Activated naive CD8-positive, alpha-beta T cell treated with anti-CD3 and anti-CD28 coated beads, Interleukin-2, amount 10 ng/mL, durations not matched to agents 7 days and 5 days (primary cell): ENCODE results near the gene NPHS1. TPM values are rescaled to one million over a fixed set of nuclear protein-coding genes. Genes with fewer than 3 reads are reported as not detected.

ENCODE experiments used
- ATAC-seq: fragments of 150-1000 bp; cut with Tn5 transposase; one replicate; pipeline ENCODE4 v1.10.0; 2021; ENCODE audit warnings: low read depth, moderate library complexity
- POLR2A ChIA-PET: fragments of 350-600 bp; sonication (Branson Sonifier 250); formaldehyde crosslinking; loops from one replicate; lab custom pipeline; 2021; ENCODE audit warnings: antibody characterized with exemption; lab: Charles Lee
- DNase-seq: peaks from one replicate; pipeline ENCODE4 v3.0.0; 2021
- H3K27ac Mint-ChIP-seq: one replicate; pipeline ENCODE4 v1.8.0; 2022; ENCODE audit warnings: mild to moderate bottlenecking, mixed read lengths
- H3K27me3 Mint-ChIP-seq: one replicate; pipeline ENCODE4 v1.8.0; 2022; ENCODE audit warnings: mild to moderate bottlenecking, moderate library complexity, mixed read lengths
- H3K36me3 Mint-ChIP-seq: one replicate; pipeline ENCODE4 v1.8.0; 2021; ENCODE audit warnings: mild to moderate bottlenecking, mixed read lengths
- H3K4me1 Mint-ChIP-seq: one replicate; pipeline ENCODE4 v1.8.0; 2021; ENCODE audit warnings: mixed read lengths
- H3K4me3 Mint-ChIP-seq: one replicate; pipeline ENCODE4 v1.8.0; 2022; ENCODE audit warnings: mild to moderate bottlenecking, moderate library complexity, mixed read lengths
- H3K9me3 Mint-ChIP-seq: one replicate; pipeline ENCODE4 v1.8.0; 2021; ENCODE audit warnings: mixed read lengths
- total RNA-seq, 2 experiments: library from RNA; stranded (reverse); gene quantifications; one replicate each; pipeline ENCODE4 v1.2.3, GENCODE V29; 2021

The NPHS1 gene
- total RNA-seq, 2 experiments from 2014 or later = 0.40 TPM; not detected in 1

GRCh38 chr19:35856546-35857149 lies 4.3 kb upstream of the NPHS1 start, which contains the start of gene KIRREL2:
KIRREL2 (plus strand) TSS chr19:35856911; CDS start chr19:35857120, 209 bp downstream.
- peak within 1 kb of the TSS; percentile 64 for H3K27ac Mint-ChIP-seq
- ATAC-seq = peak; percentile 64
- POLR2A ChIA-PET = interaction anchor here (0.8 kb wide), 1 partner anchor 138 kb away, joined by 3 read pairs; no protein-coding TSS in a partner anchor

DNA sequence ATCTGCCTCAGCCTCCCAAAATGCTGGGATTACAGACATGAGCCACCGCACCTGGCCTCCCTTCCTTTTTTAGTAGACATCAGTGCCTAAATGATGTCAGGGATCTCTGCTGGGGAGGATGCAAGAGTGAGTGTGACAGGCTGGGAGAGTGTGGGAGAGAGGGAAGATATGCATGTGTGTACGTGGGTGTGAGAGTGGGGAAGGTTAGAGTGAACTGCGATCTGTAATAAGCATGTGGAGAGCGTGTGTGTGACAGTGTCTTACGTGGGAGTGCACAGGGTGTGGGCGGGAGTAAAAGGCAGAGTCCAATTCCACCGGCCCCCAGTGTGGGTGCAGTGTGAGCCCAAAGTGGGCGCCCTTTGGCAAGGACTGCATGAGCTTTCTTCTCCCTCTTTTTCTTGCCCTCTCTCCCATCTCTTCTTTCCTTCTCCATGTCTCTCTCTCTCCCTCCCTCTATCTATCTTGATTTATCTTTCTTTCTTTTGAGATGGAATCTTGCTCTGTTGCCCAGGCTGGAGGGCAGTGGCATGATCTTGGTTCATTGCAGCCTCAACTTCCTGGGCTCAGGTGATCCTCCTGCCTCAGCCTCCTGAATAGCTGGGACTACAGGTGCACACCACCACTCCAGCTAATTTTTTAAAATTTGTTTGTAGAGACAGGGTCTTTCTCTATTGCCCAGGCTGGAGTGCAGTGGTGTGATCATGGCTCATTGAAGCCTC lies 893 bp upstream of the NPHS1 start:
- Mint-ChIP-seq H3K36me3 (no peaks in the 10 kb centered on the region), H3K27me3 (peaks cover 48% of the 10 kb centered on the region), H3K9me3 (no peaks in the 10 kb centered on the region), H3K4me3 (no peak overlapping the region), H3K4me1 (peaks cover 7% of the 10 kb centered on the region), H3K27ac (no peak overlapping the region)
- ATAC-seq = no peak
- POLR2A ChIA-PET = interaction anchor here (0.7 kb wide), 1 partner anchor 92 kb away, joined by 5 read pairs; no protein-coding TSS in a partner anchor
- DNase-seq = no peak

More at GRCh38 chr19:35856546-35857149, 4.3 kb upstream of the NPHS1 start, which contains the start of gene KIRREL2:
- Mint-ChIP-seq H3K4me3 (peak within 1 kb of the TSS; percentile 86), H3K9me3 (no peaks in the 10 kb centered on the region), H3K27me3 (peaks cover 64% of the 10 kb centered on the region), H3K36me3 (no peaks in the 10 kb centered on the region), H3K4me1 (peaks cover 5% of the 10 kb centered on the region)
- DNase-seq = peak; percentile 74

- DNase-seq = no peak
- Mint-ChIP-seq H3K9me3 (no peaks in the 10 kb centered on the region), H3K27ac (peak overlapping the region; percentile 32), H3K27me3 (peaks cover 56% of the 10 kb centered on the region), H3K36me3 (no peaks in the 10 kb centered on the region), H3K4me1 (peaks cover 3% of the 10 kb centered on the region), H3K4me3 (no peak overlapping the region)
- no peak for ATAC-seq
- POLR2A ChIA-PET = no interaction called here
Observed at GRCh38 chr19:35851213-35852028, 883 bp downstream of the NPHS1 start.

DNA sequence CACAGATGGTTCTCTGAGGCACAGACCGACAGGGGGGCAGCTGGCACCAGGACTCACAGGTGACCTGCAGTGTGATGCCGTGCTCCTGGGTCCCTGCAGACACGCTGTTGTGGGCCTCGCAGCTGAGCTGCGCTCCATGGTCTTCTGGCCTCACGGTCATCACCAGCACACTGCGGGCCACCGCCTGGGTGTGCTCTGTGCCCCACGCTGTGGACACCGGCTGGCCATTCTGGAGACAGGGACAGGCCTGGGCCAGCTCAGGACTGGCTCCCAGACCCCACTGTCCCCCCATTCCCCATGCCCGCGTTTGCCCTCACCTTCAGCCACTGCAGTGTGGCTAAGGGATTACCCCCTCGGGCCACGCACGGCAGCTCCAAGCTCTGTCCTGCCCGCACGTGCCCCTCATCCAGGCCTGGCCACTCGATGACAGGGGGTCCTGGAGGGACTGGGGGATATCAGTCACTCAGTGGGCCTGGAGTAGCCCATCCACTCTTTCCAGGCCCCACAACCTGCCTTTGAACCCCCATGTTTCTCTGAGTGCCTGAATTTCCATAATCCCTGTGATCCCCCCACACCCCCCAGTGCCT lies 3.3 kb downstream of the NPHS1 start:
- no peaks in the 10 kb centered on the region for H3K9me3 Mint-ChIP-seq
- ATAC-seq (no peak), DNase-seq (no peak)
- H3K36me3 Mint-ChIP-seq = no peaks in the 10 kb centered on the region
- peaks cover 11% of the 10 kb centered on the region for H3K4me1 Mint-ChIP-seq
- no peak overlapping the region for H3K4me3 Mint-ChIP-seq
- POLR2A ChIA-PET = no interaction called here
- no peak overlapping the region for H3K27ac Mint-ChIP-seq
- peaks cover 62% of the 10 kb centered on the region for H3K27me3 Mint-ChIP-seq

DNA sequence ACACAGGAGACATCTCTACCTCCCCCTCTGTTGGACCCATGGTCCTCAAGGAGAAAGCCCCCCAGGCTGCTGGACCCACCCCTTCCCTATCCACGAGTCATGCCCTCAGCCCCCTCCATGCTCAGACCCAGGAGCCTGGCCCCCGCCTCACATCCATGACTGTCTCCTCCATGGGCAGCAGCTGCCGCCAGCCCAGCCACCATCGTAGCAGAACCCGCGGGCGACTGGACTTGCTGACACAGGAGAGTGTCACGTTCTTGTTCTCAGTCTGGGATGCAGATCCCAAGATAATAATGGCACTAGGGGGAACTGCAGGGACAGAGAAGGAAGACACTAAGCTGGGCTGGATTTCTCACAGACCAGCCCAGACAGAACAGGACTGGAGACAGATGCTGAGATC lies 3.8 kb downstream of the NPHS1 start:
- H3K9me3 Mint-ChIP-seq = no peaks in the 10 kb centered on the region
- POLR2A ChIA-PET = no interaction called here
- no peaks in the 10 kb centered on the region for H3K36me3 Mint-ChIP-seq
- H3K4me3 Mint-ChIP-seq = no peak overlapping the region
- peaks cover 67% of the 10 kb centered on the region for H3K27me3 Mint-ChIP-seq
- no peak for ATAC-seq
- H3K27ac Mint-ChIP-seq = no peak overlapping the region
- DNase-seq = no peak
- peaks cover 11% of the 10 kb centered on the region for H3K4me1 Mint-ChIP-seq

DNA sequence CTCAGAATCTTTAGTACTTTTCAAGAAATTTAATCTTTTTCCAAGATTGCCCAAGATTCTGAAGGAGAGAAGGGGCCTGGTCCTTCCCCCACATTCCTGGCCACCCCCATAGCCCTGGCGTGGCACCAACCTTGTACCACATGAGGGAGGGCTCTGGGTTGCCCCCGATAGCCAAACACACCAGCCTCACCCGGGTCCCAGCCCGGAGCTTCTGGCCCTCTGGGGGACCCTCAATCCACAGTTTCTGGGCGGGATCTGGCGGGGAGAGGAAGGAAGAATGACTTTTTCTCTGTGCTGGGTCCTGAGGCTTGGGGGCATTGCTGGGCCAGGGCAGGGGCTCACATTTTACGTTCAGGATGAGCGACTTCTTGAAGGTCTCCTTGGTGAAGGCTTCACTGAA lies 4.4 kb downstream of the NPHS1 start:
- Mint-ChIP-seq H3K27ac (no peak overlapping the region), H3K36me3 (no peaks in the 10 kb centered on the region), H3K4me1 (peaks cover 11% of the 10 kb centered on the region), H3K9me3 (peaks cover under 1% of the 10 kb centered on the region), H3K27me3 (peaks cover 69% of the 10 kb centered on the region), H3K4me3 (no peak overlapping the region)
- POLR2A ChIA-PET = no interaction called here
- DNase-seq (no peak), ATAC-seq (no peak)

DNA sequence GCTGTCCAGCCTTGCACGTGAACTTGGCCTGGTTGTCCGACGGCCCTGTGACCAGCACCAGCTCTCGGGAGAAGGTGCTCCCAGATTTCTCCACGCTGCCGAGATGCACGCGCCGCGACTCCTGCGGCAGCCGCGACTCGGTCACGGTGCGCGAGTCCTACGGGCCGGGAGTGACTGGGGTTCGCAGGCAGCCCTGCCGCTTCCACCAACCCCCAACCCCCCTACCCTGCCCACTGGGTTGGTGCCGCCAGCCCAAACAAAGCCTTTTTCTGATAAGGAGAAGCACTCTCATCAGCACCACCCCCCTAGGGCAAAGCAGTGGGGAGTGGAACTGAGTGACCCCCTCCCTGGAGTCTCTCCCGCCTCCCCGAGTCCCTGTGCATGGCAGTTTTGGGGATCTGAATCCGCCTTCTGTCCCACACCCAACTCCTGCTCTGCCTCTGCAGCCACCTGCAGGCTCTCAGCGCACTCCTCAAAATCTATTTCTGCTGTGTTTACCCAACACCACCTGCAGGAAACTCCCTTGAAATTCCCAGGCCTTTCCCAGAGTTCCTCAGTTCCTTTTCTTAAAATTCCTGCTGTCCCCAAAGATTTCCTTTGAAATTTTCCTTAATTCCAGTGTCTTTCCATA lies 6.2 kb downstream of the NPHS1 start:
- Mint-ChIP-seq H3K4me1 (peaks cover 9% of the 10 kb centered on the region), H3K27ac (no peak overlapping the region), H3K36me3 (no peaks in the 10 kb centered on the region), H3K4me3 (peak overlapping the region; percentile 37), H3K27me3 (peaks cover 63% of the 10 kb centered on the region), H3K9me3 (peaks cover 4% of the 10 kb centered on the region)
- POLR2A ChIA-PET = no interaction called here
- peak; percentile 30 for ATAC-seq
- DNase-seq = no peak

GRCh38 chr19:35845215-35846037 lies 6.9 kb downstream of the NPHS1 start:
- peaks cover 63% of the 10 kb centered on the region for H3K27me3 Mint-ChIP-seq
- H3K4me3 Mint-ChIP-seq = peak overlapping the region; percentile 71
- ATAC-seq (peak; percentile 40), DNase-seq (no peak)
- peaks cover 8% of the 10 kb centered on the region for H3K4me1 Mint-ChIP-seq
- H3K27ac Mint-ChIP-seq = no peak overlapping the region
- H3K9me3 Mint-ChIP-seq = peaks cover 4% of the 10 kb centered on the region
- POLR2A ChIA-PET = no interaction called here
- no peaks in the 10 kb centered on the region for H3K36me3 Mint-ChIP-seq

DNA sequence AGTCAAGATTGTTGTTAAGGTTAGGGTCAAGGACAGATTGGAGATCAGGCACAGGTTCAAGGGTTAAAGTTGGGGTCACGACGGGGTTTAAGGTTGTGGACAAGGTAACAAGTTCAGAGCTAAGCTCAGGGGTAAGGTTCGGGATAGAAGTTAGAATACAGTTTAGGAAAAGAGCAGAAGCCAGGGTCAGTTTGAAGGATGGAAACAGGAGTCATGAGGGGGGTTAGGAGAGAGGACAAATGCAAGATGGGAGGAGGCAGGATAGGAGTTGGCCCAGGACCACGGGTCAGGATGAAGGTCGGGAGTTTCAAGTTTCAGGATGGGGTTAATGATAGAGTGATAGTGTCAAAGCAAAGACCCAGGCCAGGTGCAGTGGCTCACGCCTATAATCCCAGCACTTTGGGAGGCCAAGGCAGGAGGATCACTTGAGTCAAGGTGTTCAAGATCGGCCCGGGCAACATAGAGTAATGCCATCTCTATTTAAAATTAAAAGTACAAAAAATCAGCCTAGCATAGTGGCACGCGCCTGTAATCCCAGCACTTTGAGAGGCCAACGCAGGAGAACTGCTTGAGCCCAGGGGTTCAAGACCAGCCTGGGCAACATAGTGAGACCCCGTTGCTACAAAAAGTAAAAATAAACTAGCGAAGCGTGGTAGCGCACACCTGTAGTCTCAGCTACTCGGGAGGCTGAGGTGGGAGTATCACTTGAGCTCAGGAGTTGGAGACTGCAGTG lies 7.7 kb downstream of the NPHS1 start:
- DNase-seq (no peak), ATAC-seq (no peak)
- H3K36me3 Mint-ChIP-seq = no peaks in the 10 kb centered on the region
- H3K27ac Mint-ChIP-seq = no peak overlapping the region
- peaks cover 63% of the 10 kb centered on the region for H3K27me3 Mint-ChIP-seq
- H3K9me3 Mint-ChIP-seq = peaks cover 4% of the 10 kb centered on the region
- POLR2A ChIA-PET = no interaction called here
- H3K4me1 Mint-ChIP-seq = peaks cover 8% of the 10 kb centered on the region
- peak overlapping the region; percentile 71 for H3K4me3 Mint-ChIP-seq

- Mint-ChIP-seq H3K9me3 (peaks cover 4% of the 10 kb centered on the region), H3K27me3 (peaks cover 58% of the 10 kb centered on the region), H3K36me3 (no peaks in the 10 kb centered on the region), H3K27ac (no peak overlapping the region), H3K4me3 (no peak overlapping the region), H3K4me1 (peaks cover 8% of the 10 kb centered on the region)
- ATAC-seq = no peak
- DNase-seq = no peak
- POLR2A ChIA-PET = no interaction called here
Observed at GRCh38 chr19:35843676-35844481, 8.4 kb downstream of the NPHS1 start.

DNA sequence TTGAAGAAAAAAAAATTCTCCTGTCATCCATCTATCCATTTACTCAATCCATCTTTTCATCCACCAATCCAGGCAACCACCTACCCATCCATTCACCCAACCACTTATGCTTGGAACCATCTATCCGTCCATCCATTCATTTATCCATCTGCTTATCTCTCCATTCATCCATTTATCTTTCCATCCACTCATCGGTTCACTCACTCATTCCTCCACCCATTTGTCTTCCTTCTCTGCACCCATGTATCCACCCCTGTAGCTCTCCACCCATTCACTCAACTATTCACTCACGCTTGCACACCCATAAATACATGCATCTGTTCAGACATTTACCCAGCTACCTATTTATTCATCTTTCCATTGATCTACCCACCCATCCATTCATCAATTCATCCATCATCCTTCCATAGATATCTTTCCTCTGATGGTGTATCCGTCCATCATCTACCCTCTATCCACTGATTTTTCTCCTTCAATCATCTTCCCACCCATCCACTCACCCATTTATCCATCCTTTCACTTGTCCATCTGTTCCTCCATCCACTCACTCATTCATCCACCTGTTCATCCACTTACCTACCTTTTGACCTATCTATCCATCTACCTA lies 9.5 kb downstream of the NPHS1 start:
- no peak overlapping the region for H3K27ac Mint-ChIP-seq
- H3K36me3 Mint-ChIP-seq = no peaks in the 10 kb centered on the region
- POLR2A ChIA-PET = no interaction called here
- no peak overlapping the region for H3K4me3 Mint-ChIP-seq
- H3K9me3 Mint-ChIP-seq = peaks cover 4% of the 10 kb centered on the region
- ATAC-seq = no peak
- peaks cover 8% of the 10 kb centered on the region for H3K4me1 Mint-ChIP-seq
- H3K27me3 Mint-ChIP-seq = peaks cover 56% of the 10 kb centered on the region
- DNase-seq = no peak
